Choroid plexus epithelial cell (primary cell): ENCODE results near the gene SLC6A20.

Experiments
- DNase-seq: peaks from one replicate; pipeline ENCODE4 v3.0.0-alpha.2; 2010; ENCODE audit warnings: low read depth
- H3K4me3 ChIP-seq: 2 replicates; pipeline ENCODE4 v1.5.1; 2011; ENCODE audit warnings: low read depth, mild to moderate bottlenecking, control low read depth, low read length, moderate library complexity
- CTCF ChIP-seq: conservative IDR thresholded peaks from 2 replicates; pipeline ENCODE4 v1.5.1; 2011; ENCODE audit warnings: low read depth, mild to moderate bottlenecking, control low read depth, inconsistent platforms, low read length, moderate library complexity

Gene SLC6A20

DNA sequence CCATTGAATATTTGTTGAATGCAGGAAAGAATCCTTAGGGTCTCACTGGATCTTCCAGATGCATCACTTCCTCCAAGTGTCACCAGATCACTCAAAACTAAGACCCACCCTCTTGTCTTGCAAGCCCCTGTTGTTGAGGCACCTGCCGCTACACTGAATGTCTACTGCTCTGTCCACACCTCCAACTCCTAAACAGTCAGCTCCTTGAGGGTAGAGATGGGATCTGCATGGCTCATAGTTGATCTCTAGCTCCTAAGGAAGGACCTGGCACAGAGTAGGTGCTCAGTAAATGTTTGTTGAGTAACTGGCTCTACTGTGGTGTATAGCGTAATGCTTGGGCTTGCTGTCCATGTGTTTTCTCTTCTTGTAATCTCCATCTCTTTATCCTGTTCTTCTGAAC, 8.8 kb downstream of the SLC6A20 start:
- no peak overlapping the region for H3K4me3 ChIP-seq
- DNase-seq = no peak
- TF ChIP-seq CTCF = no peak

GRCh38 chr3:45786801-45787495, 9.4 kb downstream of the SLC6A20 start:
- DNase-seq = no peak
- TF ChIP-seq CTCF = no peak
- H3K4me3 ChIP-seq = no peak overlapping the region

DNA sequence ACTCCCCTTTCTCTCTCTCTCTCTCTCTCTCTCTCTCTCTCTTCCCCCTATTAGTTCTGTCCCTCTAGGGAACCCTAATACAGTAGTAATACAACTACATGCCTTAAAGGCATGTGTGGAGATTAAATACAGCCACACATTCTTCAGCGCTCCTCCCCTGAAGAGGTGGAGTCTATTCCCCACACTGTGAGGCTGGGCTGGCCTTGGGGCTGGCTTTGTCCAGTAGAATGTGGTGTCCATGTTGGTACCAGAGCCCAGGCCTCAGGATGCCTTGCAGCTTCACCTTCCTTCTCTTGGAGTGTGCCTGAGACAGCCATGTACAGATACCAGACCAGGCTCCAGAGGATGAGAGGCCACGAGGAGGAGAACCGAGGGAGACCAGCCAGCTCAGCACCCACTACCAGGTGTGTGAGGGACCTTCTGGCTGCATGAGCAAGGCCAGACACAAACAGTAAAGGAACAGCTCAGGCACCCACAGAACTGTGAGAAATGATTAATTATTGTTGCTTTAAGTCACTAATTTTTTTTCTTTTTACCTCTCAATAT, 10.7 kb downstream of the SLC6A20 start:
- DNase-seq = no peak
- H3K4me3 ChIP-seq = no peak overlapping the region
- TF ChIP-seq CTCF = no peak

- H3K4me3 ChIP-seq = no peak overlapping the region
- DNase-seq = no peak
- peak; percentile 20 for TF ChIP-seq CTCF
Observed at GRCh38 chr3:45783667-45784066, 12.7 kb downstream of the SLC6A20 start.

DNA sequence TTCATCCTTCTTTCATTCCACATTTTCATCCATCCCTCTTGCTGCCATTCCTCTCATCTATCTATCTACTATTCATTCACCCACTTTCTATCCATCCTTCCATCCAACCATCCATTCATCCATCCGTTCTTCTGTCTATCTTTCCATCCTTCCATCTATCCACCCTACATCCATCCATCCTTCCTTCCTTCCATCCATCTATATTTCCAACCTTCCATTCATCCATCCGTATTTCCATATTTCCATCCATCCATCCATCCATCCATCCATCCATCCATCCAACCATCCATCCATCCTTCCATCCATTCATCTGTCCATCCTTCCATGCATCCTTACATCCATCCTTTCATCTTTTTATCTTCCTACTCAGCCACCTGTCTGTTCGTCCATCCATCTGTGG, 14.0 kb downstream of the SLC6A20 start:
- no peak for DNase-seq
- no peak overlapping the region for H3K4me3 ChIP-seq
- TF ChIP-seq CTCF = no peak

DNA sequence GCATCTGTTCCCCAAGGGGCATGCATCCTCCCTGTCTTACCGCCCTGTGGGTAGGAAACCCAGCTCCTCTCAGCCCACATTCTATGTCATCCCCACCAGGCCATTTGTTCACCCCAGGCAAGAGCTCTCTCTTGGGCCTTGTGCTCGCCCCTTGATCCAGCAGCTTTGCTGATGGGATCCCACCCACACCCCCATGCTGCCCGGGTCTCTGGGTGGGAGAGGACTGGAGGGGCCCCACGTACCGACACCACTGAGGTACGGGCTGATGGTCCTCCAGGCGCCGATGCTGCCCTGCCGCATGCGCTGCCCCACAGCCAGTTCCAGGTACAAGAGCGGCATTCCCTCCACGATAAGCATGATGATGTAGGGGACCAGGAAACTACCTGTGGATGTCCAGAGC, 14.5 kb downstream of the SLC6A20 start:
- DNase-seq = no peak
- TF ChIP-seq CTCF = no peak

DNA sequence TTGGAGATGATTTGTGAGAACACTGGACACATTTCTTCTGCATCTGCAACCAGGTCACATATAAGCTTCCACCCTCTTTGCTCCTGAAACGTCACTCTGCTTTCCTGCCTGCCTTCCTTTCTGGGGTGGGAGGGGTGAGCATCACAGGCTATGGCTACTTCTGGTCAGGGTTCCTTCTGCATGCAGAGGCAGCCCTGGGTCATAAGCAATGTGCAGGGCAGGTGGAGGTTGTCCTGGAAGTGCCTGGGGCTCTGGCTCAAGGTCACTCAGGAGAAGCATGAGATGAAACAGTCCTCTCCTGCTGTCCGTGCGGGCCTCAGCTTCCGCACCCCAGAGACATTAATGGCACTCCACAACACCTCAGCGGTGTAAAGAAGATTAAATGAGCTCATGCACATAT, 15.1 kb downstream of the SLC6A20 start:
- TF ChIP-seq CTCF = no peak
- no peak for DNase-seq
- no peak overlapping the region for H3K4me3 ChIP-seq

More for the DNA sequence above, 14.5 kb downstream of the SLC6A20 start:
- no peak overlapping the region for H3K4me3 ChIP-seq
